Body of pancreas (tissue), 4 donors: ENCODE results near the gene IL17RA. TPM values are rescaled to one million over a fixed set of nuclear protein-coding genes. Genes with fewer than 3 reads are reported as not detected.

Experiments
- ATAC-seq: fragments of 150-250 bp; one replicate; pipeline ENCODE4 v1.9.1; 2016
- DNase-seq, 4 donors: peaks; one replicate each; pipeline ENCODE4 v3.0.0-alpha.2; 2019
- H3K27ac ChIP-seq, 4 donors: fragments of 200-600 bp; sonication (generic); 1 replicate in 3 of 4; 2 replicates in 1 of 4; pipeline versions ENCODE4 v1.5.1 to v1.6.1; 2016 to 2019; ENCODE audit warnings: mild to moderate bottlenecking in 1 of 4, mixed read lengths in 1 of 4, moderate library complexity in 1 of 4
- H3K27me3 ChIP-seq, 2 donors: fragments of 200-600 bp; sonication (generic); one replicate each; pipeline ENCODE4 v1.6.0; 2016; ENCODE audit warnings: mild to moderate bottlenecking in 1 of 2
- H3K36me3 ChIP-seq, 2 donors: fragments of 200-600 bp; sonication (generic); replicated peaks in 1 of 2; 2 replicates each; pipeline ENCODE4 v1.5.1; 2016; ENCODE audit warnings: low read depth in 2 of 2; ENCODE audit not compliant: insufficient read depth in 1 of 2
- H3K4me1 ChIP-seq: fragments of 200-600 bp; sonication (generic); one replicate; pipeline ENCODE4 v1.6.0; 2016
- H3K4me3 ChIP-seq, 2 donors: fragments of 200-600 bp; sonication (generic); 1 replicate in 1 of 2; 2 replicates in 1 of 2; pipeline ENCODE4 v1.5.1; 2016 to 2019
- H3K9me3 ChIP-seq, 3 donors: fragments of 200-600 bp; sonication (generic); 1 replicate in 2 of 3; 2 replicates in 1 of 3; pipeline ENCODE4 v1.5.1; 2016
- POLR2A ChIP-seq, 3 donors: fragments of 450-650 bp; IDR thresholded peaks; one replicate each; pipeline ENCODE4 v1.6.1; 2016; ENCODE audit warnings: antibody characterized with exemption in 3 of 3, mild to moderate bottlenecking in 2 of 3
- WGBS, 2 donors: methylation state at CpG; one replicate each; pipeline ENCODE4 v1.1.5; 2017; 5-methylcytosine and 5-hydroxymethylcytosine counted together
- intact Hi-C: fragments of 100-400 bp; cut with DNase I; formaldehyde crosslinking; loops from one replicate; pipeline ENCODE4 v1.15.1; 2023
- total RNA-seq, 2 donors: library from RNA; depleted of rRNA; stranded (reverse); fragments of >200 nt; gene quantifications; one replicate each; pipeline ENCODE4 v1.1.0, GENCODE V29; 2016
- TF ChIP-seq, protein P1 (sequence below), 7 experiments: fragments of 450-650 bp in 4 of 7; fragments of 200-600 bp in 3 of 7; sonication (generic) in 3 of 7; IDR thresholded peaks; one replicate each; pipeline ENCODE4 v1.5.1; 2016 to 2019; ENCODE audit warnings: antibody characterized with exemption in 7 of 7

Gene IL17RA
- total RNA-seq, 2 donors from 2014 or later, result 8.3 to 13.8 TPM

DNA sequence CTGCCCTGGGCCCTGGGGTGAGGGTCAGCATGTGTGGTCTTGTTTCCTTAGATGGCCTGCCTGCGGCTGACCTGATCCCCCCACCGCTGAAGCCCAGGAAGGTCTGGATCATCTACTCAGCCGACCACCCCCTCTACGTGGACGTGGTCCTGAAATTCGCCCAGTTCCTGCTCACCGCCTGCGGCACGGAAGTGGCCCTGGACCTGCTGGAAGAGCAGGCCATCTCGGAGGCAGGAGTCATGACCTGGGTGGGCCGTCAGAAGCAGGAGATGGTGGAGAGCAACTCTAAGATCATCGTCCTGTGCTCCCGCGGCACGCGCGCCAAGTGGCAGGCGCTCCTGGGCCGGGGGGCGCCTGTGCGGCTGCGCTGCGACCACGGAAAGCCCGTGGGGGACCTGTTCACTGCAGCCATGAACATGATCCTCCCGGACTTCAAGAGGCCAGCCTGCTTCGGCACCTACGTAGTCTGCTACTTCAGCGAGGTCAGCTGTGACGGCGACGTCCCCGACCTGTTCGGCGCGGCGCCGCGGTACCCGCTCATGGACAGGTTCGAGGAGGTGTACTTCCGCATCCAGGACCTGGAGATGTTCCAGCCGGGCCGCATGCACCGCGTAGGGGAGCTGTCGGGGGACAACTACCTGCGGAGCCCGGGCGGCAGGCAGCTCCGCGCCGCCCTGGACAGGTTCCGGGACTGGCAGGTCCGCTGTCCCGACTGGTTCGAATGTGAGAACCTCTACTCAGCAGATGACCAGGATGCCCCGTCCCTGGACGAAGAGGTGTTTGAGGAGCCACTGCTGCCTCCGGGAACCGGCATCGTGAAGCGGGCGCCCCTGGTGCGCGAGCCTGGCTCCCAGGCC, 23.7 kb downstream of the IL17RA start:
- no peak overlapping the region for H3K4me3 ChIP-seq
- H3K27ac ChIP-seq, result no peak overlapping the region
- no peaks in the 10 kb centered on the region for H3K27me3 ChIP-seq
- no peak for DNase-seq
- H3K9me3 ChIP-seq, result no peaks in the 10 kb centered on the region
- ATAC-seq, result no peak
- intact Hi-C loops, result no loop called here
- H3K36me3 ChIP-seq, result peaks cover 9 to 14% of the 10 kb centered on the region in 2 donors
- H3K4me1 ChIP-seq, result no peaks in the 10 kb centered on the region
- WGBS, 2 donors, result 94 to 98% methylated on average over 12 to 45 of the region's 66 CpGs
- TF ChIP-seq, protein P1, sequence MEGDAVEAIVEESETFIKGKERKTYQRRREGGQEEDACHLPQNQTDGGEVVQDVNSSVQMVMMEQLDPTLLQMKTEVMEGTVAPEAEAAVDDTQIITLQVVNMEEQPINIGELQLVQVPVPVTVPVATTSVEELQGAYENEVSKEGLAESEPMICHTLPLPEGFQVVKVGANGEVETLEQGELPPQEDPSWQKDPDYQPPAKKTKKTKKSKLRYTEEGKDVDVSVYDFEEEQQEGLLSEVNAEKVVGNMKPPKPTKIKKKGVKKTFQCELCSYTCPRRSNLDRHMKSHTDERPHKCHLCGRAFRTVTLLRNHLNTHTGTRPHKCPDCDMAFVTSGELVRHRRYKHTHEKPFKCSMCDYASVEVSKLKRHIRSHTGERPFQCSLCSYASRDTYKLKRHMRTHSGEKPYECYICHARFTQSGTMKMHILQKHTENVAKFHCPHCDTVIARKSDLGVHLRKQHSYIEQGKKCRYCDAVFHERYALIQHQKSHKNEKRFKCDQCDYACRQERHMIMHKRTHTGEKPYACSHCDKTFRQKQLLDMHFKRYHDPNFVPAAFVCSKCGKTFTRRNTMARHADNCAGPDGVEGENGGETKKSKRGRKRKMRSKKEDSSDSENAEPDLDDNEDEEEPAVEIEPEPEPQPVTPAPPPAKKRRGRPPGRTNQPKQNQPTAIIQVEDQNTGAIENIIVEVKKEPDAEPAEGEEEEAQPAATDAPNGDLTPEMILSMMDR (IDR thresholded peaks at IDR 0.05), result no peak
- no peak for TF ChIP-seq POLR2A (IDR thresholded peaks at IDR 0.05)

DNA sequence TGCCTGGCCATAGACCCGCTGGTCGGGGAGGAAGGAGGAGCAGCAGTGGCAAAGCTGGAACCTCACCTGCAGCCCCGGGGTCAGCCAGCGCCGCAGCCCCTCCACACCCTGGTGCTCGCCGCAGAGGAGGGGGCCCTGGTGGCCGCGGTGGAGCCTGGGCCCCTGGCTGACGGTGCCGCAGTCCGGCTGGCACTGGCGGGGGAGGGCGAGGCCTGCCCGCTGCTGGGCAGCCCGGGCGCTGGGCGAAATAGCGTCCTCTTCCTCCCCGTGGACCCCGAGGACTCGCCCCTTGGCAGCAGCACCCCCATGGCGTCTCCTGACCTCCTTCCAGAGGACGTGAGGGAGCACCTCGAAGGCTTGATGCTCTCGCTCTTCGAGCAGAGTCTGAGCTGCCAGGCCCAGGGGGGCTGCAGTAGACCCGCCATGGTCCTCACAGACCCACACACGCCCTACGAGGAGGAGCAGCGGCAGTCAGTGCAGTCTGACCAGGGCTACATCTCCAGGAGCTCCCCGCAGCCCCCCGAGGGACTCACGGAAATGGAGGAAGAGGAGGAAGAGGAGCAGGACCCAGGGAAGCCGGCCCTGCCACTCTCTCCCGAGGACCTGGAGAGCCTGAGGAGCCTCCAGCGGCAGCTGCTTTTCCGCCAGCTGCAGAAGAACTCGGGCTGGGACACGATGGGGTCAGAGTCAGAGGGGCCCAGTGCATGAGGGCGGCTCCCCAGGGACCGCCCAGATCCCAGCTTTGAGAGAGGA, 24.5 kb downstream of the IL17RA start:
- H3K36me3 ChIP-seq, result peaks cover 8 to 14% of the 10 kb centered on the region in 2 donors

DNA sequence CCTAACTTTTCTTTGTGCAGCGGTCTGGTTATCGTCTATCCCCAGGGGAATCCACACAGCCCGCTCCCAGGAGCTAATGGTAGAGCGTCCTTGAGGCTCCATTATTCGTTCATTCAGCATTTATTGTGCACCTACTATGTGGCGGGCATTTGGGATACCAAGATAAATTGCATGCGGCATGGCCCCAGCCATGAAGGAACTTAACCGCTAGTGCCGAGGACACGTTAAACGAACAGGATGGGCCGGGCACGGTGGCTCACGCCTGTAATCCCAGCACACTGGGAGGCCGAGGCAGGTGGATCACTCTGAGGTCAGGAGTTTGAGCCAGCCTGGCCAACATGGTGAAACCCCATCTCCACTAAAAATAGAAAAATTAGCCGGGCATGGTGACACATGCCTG, 25.2 kb downstream of the IL17RA start:
- DNase-seq, result no peak
- intact Hi-C loops, result no loop called here
- Histone ChIP-seq H3K36me3 (peaks cover 8 to 11% of the 10 kb centered on the region in 2 donors), H3K9me3 (no peaks in the 10 kb centered on the region), H3K4me3 (no peak overlapping the region), H3K27me3 (no peaks in the 10 kb centered on the region), H3K4me1 (no peaks in the 10 kb centered on the region), H3K27ac (no peak overlapping the region)
- ATAC-seq, result no peak
- WGBS, 2 donors, result 89 to 92% methylated on average over 16 of the region's 16 CpGs
- TF ChIP-seq, protein P1 (IDR thresholded peaks at IDR 0.05), result no peak
- TF ChIP-seq POLR2A (IDR thresholded peaks at IDR 0.05), result no peak

More for the DNA sequence above, 24.5 kb downstream of the IL17RA start:
- Histone ChIP-seq H3K27me3 (no peaks in the 10 kb centered on the region), H3K9me3 (no peaks in the 10 kb centered on the region), H3K4me1 (no peaks in the 10 kb centered on the region), H3K27ac (no peak overlapping the region), H3K4me3 (no peak overlapping the region)
- ATAC-seq, result no peak
- DNase-seq, result no peak
- intact Hi-C loops, result no loop called here
- TF ChIP-seq, protein P1 (IDR thresholded peaks at IDR 0.05), result no peak
- TF ChIP-seq POLR2A (IDR thresholded peaks at IDR 0.05), result no peak
- WGBS, 2 donors, result 92 to 94% methylated on average over 11 to 37 of the region's 42 CpGs

DNA sequence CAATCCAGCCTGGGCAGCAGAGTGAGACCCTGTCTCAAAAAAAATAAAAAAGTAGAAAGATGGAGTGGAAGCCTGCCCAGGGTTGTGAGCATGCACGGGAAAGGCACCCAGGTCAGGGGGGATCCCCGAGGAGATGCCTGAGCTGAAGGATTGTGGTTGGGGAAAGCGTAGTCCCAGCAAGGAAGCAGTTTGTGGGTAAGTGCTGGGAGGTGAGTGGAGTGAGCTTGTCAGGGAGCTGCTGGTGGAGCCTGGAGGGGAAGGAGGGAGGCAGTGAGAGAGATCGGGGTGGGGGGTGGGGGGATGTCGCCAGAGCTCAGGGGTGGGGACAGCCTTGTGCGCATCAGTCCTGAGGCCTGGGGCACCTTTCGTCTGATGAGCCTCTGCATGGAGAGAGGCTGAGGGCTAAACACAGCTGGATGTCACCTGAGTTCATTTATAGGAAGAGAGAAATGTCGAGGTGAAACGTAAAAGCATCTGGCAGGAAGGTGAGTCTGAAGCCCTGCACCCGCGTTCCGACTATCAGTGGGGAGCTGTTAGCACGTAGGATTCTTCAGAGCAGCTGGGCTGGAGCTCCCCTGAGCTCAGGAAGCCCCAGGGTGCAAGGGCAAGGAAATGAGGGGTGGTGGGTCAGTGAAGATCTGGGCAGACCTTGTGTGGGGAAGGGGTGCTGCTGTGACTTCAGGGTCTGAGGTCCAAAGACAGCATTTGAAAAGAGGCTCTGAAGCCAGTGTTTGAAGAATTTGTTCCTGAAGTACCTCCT, 26.2 kb downstream of the IL17RA start:
- no peaks in the 10 kb centered on the region for H3K9me3 ChIP-seq
- peaks cover 8% of the 10 kb centered on the region in 2 donors for H3K36me3 ChIP-seq
- H3K4me1 ChIP-seq, result no peaks in the 10 kb centered on the region
- intact Hi-C loops, result no loop called here
- DNase-seq (no peak), ATAC-seq (no peak)
- no peaks in the 10 kb centered on the region for H3K27me3 ChIP-seq
- TF ChIP-seq POLR2A (IDR thresholded peaks at IDR 0.05), result no peak
- TF ChIP-seq, protein P1 (IDR thresholded peaks at IDR 0.05), result no peak
- WGBS, 2 donors, result 78 to 89% methylated on average over 12 to 13 of the region's 13 CpGs
- no peak overlapping the region for H3K4me3 ChIP-seq
- H3K27ac ChIP-seq, result no peak overlapping the region
